HCT116 (cell line): Measurements from ENCODE around the gene IL10.

ENCODE experiments used
- ATF3 ChIP-seq: IDR thresholded peaks from 2 replicates; pipeline ENCODE4 v1.6.1; 2012
- CTCF ChIP-seq, 3 experiments: fragments of 200-600 bp in 1 of 3; sonication (generic) in 1 of 3; IDR thresholded peaks in 2 of 3; conservative IDR thresholded peaks in 1 of 3; 2 replicates each; pipeline ENCODE4 v1.5.1; 2012 to 2017; ENCODE audit warnings: low read depth in 2 of 3, low read length in 2 of 3, antibody characterized with exemption in 1 of 3, borderline replicate concordance in 1 of 3, control low read depth in 1 of 3, mild to moderate bottlenecking in 1 of 3, mixed read lengths in 1 of 3, mixed run types in 1 of 3, moderate library complexity in 1 of 3; ENCODE audit not compliant: insufficient read depth in 1 of 3
- EZH2phosphoT487 ChIP-seq: fragments of 200-600 bp; IDR thresholded peaks from 2 replicates; pipeline ENCODE4 v1.6.1; 2018; ENCODE audit warnings: antibody characterized with exemption, borderline replicate concordance
- POLR2A ChIP-seq: IDR thresholded peaks from 2 replicates; pipeline ENCODE4 v1.7.0; 2011; ENCODE audit warnings: borderline replicate concordance; ENCODE audit not compliant: insufficient read depth, insufficient read length; ENCODE audit errors: extremely low read depth
- TCF7L2 ChIP-seq: IDR thresholded peaks from 2 replicates; pipeline ENCODE4 v1.7.0; 2011; ENCODE audit warnings: borderline replicate concordance, inconsistent platforms; ENCODE audit not compliant: insufficient read depth, insufficient read length; ENCODE audit errors: extremely low read depth

GRCh38 chr1:206734499-206735142, 37.7 kb downstream of the IL10 start:
- no peak for TF ChIP-seq EZH2phosphoT487
- TF ChIP-seq CTCF (IDR thresholded peaks at IDR 0.05 in 2 of 3, conservative IDR thresholded peaks at IDR 0.05 in 1 of 3; ENCODE audit: borderline replicate concordance in 1 of 3, insufficient read depth in 1 of 3, low read depth in 2 of 3, low read length in 2 of 3) = peak; percentile 55 to 78 (median 74)
- TF ChIP-seq POLR2A = no peak
- no peak for TF ChIP-seq TCF7L2
- no peak for TF ChIP-seq ATF3
